ENCODE data around the gene TOP2B.

DNA sequence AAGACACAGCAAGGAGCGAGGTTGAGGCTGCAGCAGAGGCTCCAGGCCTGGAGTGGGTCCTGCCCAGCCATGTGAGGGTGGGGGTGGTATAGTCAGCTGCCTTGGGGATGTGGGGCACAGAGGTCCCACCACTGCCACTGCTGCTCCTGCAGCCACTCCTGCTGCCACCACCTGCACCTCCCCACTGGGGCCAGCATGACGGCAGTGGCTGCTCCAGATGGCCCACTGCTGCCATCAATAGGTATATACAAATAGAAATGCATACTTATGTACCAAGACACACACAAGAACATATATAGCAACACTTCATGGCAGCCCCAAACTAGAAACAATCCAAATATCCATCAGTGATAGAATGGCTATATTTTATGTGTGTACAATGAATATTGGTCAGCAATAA is 10.0 kb upstream of the TOP2B start:
- TF ChIP-seq RCOR1 (IDR thresholded peaks at IDR 0.05; ENCODE audit: low read length) (no peak), FOXJ3 (CRISPR knock-in tag; IDR thresholded peaks at IDR 0.05) (no peak), TEAD4 (IDR thresholded peaks at IDR 0.05; ENCODE audit: borderline replicate concordance, insufficient read depth) (no peak)
- TF ChIP-seq, protein P1, sequence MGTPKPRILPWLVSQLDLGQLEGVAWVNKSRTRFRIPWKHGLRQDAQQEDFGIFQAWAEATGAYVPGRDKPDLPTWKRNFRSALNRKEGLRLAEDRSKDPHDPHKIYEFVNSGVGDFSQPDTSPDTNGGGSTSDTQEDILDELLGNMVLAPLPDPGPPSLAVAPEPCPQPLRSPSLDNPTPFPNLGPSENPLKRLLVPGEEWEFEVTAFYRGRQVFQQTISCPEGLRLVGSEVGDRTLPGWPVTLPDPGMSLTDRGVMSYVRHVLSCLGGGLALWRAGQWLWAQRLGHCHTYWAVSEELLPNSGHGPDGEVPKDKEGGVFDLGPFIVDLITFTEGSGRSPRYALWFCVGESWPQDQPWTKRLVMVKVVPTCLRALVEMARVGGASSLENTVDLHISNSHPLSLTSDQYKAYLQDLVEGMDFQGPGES (IDR thresholded peaks at IDR 0.05; ENCODE audit: low read depth, low read length): no peak

Measured in SK-N-SH (cell line).